Jurkat, Clone E6-1 (cell line): ENCODE results near the gene ZNF598.
"Not testable (repeated sequence)": the region's sequence is repeated elsewhere in the genome, so short reads cannot be mapped to it uniquely, and the experiment has no call there.

Experiments
- DNase-seq: peaks from one replicate; pipeline ENCODE4 v3.0.0-alpha.2; 2011; ENCODE audit warnings: low read depth, low spot score
- H3K4me3 ChIP-seq: 2 replicates; pipeline ENCODE4 v1.5.1; 2011; ENCODE audit warnings: mild to moderate bottlenecking, low read length, control low read depth, moderate library complexity

Gene ZNF598

DNA sequence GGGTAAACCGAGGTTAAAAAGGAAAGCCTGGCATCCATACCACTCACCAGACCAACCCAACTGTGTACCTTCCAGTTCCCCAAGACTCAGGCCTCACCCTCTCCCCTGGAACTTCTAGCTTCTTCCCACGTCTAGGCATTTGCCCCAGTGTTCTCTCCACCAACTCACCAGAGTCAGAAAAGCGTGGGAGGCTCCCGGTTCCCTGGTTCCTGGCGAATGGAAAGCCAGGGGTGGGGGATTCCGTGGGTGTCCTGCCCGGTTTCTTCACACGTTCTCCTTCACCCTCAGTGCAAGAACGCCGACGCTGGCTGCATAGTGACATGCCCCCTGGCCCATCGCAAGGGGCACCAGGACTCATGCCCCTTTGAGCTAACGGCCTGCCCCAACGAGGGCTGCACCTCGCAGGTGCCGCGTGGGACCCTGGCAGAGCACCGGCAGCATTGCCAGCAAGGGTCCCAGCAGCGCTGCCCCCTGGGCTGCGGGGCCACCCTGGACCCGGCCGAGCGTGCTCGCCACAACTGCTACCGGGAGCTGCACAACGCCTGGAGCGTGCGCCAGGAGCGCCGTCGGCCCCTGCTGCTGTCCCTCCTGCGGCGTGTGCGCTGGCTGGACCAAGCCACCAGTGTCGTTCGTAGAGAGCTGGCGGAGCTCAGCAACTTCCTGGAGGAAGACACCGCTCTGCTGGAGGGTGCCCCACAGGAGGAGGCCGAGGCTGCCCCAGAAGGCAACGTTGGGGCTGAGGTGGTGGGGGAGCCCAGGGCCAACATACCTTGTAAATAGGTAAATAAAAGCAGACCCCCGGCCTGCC lies 41.3 kb downstream of the ZNF598 start:
- no peak overlapping the region for H3K4me3 ChIP-seq
- no peak for DNase-seq

DNA sequence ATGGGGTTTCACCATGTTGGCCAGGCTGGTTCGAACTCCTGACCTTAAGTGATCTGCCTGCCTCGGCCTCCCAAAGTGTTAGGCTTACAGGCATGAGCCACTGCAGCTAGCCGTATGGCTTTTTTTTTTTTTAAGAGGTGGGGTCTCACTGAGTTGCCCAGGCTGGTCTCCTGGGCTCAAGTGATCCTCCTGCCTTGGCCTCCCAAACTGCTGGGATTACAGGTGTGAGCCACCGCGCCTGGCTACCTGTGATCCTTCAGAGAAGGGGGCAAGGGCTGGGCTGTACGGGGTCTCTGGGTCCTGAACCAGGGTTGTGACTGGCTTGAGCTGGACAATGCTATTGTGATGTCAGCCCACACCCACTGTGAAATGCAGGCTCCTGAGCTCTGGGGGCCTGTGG lies 43.2 kb downstream of the ZNF598 start, which contains the start of gene RNF151:
RNF151 (plus strand) TSS at position 397 of the 400 bp plus-strand sequence. CDS start 26 bp downstream, outside the sequence.
- H3K4me3 ChIP-seq = peak within 1 kb of the TSS; percentile 79
- no peak for DNase-seq

DNA sequence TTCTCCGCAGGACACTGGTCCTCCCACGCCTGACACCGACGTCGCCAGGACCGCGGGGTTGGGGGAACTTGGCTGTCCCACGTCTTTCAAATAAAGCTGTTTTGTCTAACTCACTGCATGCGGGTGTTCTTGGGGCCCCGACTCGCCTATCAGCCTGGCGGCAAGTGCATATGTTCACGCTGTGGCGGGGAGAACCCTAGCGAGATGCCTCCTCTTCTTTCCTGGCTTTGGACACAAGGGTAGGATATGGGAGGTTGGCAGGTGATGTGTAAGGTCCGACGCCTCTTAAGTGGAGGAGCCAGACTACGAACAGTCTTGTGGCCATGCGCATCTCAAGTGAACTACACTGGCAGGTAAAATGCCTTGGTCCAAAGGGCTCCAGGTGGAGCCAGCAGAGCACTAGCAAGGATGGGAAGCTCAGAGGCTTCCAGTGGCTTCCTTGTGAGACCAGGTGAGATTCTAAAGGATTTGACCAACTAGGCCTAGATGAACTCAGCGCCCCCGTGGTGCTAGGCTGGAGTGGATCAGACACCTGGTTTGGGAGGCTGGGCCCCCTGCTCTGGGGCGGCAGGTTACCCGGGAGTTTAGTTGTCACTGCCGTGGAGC lies 44.1 kb downstream of the ZNF598 start:
- H3K4me3 ChIP-seq = peak overlapping the region; percentile 79
- DNase-seq = no peak

DNA sequence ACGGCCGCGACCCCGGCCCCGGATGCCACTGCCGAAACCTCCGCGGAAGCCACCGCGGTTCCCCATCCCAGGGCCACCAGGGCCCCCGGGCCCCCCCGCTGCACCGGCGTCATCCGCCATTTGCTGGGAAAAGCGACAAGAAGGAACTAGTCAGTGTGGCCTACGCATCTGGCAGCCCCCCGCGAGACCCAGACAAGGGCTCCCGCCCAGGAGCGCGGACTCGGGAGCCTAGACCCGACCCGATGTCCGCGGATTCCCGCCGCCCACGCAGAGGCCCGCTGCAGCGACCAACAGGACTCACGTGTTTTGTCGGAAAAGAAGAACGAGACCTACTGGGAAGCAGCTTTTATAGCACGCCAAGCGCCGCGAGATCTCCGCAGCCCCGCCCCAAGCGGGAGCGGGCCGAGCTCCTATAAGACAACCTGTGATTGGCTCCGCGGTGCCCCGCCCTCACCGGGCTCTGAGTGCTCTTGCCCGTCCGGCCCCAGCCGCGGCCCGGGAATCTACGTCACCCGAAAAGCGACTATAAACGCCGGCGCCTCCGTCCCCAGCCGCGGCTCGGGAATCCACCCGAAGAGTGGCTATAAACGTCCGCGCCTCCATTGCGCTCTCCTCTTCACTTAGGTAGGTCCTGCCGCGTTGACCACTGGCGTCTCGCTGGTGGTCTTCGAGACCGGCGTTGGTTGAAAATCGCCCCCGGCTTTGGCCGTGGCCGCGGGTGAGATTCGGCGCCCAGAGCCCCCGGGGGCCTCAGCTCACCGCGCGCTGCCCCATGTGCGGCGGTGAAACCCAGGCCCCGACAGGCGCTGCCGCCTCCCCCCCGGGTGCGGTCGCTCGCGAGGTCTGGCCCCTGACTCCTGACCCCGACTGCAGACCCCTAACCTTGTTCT lies 44.9 kb downstream of the ZNF598 start, which contains the start of gene RPS2:
RPS2 (minus strand) TSS at position 321 of the 890 bp plus-strand sequence; CDS start at position 120, 201 bp downstream.
- peak within 1 kb of the TSS; percentile 79 for H3K4me3 ChIP-seq
- DNase-seq = peak; percentile 97

DNA sequence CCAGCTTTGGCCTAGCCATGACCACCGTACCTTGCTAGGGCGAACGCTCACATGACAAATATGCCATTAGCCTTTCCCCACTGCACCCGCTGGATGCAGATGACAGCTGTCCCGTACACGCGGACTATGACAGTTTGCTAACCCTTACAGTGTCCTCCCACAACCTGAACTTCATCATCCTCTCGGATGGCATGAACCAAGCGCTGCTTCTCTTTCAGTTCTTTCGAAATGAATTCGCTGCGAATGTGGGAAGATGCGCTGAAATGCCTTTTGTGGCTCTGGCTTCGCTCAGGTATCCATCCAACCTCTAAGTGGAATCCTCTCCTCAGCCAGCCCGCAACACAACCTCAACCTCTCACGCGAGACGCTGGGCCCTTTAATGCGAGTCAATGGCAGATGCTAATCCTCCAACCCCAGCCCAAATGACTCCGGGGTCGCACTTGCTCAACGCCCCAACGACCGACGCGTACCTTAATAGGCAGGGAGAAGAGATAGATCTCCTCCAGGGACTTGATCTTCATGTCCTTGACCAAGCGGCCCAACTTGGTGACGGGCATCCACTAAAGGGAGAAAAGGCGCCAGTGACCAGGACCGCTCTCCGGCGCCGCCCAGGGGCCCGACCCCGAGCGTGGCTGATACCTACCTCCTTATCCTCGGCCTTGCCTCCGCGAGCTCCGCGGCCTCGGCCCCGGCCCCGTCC lies 45.7 kb downstream of the ZNF598 start:
- H3K4me3 ChIP-seq = peak overlapping the region; percentile 79
- DNase-seq = no peak

DNA sequence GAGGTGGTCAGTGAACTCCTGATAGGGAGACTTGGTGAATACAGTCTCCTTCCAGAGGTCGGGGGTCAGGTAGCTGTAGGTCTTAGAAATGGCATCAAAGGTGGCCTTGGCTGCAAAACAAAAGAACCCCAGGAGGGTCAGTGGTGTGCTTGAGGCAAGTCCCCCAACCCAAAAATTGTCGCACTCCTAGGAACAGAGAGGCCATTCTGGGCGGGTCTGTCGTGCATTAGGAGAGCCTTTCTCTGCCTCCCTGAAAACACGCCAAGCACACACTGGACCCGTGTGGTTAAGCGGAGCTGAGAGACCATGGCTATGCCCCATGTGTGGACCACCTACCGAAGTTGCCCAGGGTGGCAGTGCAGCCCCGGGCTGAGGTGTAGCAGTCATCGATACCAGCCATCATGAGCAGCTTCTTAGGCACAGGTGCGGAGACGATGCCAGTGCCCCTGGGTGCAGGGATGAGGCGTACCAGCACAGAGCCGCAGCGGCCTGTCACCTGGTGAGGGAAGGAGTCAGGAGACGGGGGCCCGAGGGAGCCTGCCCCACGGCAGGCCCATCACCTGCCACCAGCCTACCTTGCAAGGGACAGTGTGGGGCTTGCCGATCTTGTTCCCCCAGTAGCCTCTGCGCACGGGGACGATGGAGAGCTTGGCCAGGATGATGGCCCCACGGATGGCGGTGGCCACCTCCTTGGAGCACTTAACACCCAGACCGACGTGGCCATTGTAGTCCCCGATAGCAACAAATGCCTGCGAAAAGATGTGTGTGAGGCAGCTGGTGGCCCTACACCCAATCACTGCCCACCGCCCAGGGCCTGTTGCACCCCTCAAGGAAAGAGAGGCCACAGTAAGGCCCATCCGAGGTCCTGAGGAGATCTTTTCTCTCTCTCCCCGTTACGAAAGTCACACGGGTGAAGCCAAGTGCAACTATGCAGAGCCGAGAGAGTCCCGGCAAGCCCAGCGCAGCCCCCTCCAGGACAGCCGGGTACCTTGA lies 47.2 kb downstream of the ZNF598 start:
- H3K4me3 ChIP-seq = peak overlapping the region; percentile 79
- not testable (repeated sequence) for DNase-seq

DNA sequence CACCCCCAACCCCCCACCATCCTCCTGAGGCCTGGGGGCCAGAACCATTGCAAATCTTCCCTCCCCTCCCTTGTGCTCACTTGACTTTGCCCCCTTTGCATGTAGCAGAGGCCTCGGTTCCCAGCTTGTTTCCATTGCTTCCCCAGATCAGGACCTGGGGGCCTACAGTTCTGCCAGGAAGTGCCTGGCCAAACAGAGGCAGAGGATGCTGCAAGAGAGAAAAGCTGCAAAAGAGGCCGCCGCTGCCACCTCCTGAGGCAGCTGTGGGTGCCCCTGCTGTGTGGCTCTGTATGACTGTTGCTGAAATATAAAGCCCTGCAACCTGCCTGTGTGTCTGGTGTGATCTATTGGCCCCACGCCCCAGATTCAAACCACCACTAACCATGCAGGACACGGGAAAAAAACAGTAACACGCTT lies 48.0 kb downstream of the ZNF598 start:
- peak; percentile 41 for DNase-seq
- 0 out of 2 replicates have a peak overlapping the region, but pooled peaks have one; percentile 3 for H3K4me3 ChIP-seq

DNA sequence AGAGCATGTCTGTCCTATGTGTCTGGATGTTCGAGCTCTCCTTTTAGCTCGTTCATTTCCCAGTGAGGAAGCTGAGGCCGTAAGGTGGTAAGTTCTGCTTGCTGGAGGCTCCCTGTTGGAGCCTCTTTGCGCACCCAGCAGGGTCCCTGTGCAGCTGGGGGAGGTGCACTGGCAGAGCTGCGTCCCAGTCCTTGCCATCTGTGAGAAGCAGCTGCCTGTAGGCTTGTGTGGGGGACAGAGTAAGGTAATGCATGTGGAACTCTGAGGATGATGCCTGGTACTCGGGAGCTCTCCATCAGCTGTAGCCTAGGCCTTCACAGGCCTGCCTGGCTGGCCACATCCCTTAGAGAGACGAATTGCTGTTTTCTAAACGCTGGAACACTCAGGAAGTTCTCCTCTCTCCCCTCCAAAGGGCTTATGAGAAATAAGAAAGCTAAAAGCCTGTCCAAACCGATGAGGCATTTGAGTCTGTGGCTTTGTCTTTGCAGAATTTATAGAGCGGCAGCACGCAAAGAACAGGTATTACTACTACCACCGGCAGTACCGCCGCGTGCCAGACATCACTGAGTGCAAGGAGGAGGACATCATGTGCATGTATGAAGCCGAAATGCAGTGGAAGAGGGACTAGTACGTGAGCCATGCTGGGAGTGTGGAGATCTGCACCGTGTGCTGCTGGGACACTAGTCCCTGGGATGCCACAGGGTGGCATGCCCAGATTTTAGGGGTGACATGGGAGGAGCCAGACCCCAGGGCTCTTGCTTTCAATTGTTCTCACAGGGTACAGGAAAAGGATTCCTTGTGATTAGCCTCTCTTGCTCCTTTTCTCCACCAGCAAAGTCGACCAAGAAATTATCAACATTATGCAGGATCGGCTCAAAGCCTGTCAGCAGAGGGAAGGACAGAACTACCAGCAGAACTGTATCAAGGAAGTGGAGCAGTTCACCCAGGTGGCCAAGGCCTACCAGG lies 48.7 kb downstream of the ZNF598 start:
- peak overlapping the region; percentile 81 for H3K4me3 ChIP-seq
- DNase-seq = peak; percentile 68

DNA sequence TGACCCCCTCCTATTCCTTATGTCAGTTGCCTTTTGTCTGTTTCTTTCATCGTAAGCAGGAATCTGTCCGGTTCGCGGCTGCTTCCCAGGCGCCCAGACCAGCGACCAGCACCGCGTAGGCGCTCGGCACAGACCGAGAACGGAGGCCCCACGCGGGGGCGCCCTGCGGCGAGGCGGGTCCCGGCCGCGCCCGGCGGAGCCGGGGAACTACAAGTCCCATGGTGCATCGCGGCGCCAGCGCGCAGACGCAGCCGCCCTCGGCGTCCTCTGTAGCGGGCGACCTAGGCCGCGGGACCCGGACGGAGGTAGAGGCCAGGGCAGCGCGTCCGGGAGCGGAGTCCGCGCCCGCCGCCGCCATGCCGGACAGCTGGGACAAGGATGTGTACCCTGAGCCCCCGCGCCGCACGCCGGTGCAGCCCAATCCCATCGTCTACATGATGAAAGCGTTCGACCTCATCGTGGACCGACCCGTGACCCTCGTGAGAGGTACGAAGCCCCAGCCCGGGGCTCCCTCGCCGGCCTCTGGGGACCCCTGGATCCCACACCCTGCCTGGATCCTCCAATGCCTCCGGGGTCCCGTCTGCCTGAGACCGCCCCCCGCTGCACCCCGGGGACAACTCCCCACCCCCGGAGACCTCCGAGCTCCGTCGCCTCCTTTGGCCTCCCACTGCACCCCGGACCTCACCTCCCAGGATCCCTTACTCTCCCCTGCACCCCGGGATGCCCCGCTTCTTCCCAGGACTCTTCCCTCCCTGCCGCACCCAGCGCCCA lies 50.2 kb downstream of the ZNF598 start, which contains the start of gene NDUFB10:
NDUFB10 (plus strand) TSS at position 270 of the 771 bp plus-strand sequence; CDS start at position 357, 87 bp downstream.
- H3K4me3 ChIP-seq = peak within 1 kb of the TSS; percentile 81
- peak; percentile 83 for DNase-seq

DNA sequence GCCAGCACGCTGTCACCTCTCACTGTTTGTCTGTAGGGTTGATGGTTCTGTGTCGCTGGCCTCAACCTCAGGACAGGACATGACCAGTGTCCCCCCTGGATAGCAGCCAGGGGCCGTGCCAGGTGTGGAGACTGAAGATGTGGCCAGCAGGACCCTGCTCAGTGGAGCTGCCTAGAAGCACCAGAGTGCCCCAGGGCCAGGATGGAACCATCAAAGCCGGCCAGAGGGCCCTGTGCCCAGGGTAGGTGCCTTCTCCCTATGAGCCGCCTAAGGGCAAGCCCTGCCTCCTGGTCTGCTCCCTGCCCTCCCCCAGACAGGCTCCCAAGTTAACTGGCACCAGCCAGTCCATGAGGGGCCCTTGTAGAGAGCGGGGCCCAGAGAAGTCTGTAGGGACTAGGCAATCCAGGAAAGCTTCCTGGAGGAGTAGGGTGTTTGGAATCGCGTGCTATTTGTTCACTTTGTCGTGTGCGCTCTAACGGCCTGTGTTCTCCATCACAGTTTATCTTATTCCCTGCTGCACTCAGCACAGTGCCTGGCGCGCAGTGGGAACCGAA lies 50.8 kb downstream of the ZNF598 start:
- peak overlapping the region; percentile 20 for H3K4me3 ChIP-seq

DNA sequence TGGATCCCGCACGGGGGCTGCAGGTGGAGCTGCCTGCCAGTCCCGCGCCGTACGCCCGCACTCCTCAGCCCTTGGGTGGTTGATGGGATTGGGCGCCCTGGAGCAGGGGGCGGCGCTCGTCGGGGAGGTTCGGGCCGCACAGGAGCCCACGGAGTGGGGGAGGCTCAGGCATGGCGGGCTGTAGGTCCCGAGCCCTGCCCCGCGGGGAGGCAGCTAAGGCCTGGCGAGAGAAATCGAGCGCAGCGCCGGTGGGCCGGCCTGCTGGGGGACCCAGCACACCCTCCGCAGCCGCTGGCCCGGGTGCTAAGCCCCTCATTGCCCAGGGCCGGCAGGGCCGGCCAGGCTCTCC lies 51.5 kb downstream of the ZNF598 start:
- not testable (repeated sequence) for H3K4me3 ChIP-seq, DNase-seq

More for the DNA sequence above, 50.8 kb downstream of the ZNF598 start:
- DNase-seq = no peak

DNA sequence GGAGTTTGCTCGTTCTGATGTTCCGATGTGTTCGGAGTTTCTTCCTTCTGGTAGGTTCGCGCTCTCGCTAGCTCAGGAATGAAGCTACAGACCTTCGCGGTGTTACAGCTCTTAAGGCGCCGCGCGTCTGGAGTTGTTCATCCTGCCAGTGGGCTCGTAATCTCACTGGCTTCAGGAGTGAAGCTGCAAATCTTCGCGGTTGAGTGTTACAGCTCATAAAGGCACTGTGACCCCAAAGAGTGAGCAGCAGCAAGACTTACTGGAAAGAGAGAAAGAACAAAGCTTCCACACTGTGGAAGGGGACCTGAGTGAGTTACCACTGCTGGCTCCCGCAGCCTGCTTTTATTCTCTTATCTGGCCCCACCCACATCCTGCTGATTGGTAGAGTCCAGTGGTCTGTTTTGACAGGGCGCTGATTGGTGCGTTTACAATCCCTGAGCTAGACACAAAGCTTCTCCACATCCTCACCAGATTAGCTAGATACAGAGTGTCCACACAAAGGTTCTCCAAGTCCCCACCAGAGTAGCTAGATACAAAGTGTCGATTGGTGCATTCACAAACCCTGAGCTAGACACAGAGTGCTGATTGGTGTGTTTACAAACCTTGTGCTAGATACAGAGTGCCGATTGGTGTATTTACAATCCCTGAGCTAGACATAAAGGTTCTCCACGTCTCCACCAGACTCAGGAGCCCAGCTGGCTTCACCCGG lies 52.0 kb downstream of the ZNF598 start:
- DNase-seq, H3K4me3 ChIP-seq: not testable (repeated sequence)

DNA sequence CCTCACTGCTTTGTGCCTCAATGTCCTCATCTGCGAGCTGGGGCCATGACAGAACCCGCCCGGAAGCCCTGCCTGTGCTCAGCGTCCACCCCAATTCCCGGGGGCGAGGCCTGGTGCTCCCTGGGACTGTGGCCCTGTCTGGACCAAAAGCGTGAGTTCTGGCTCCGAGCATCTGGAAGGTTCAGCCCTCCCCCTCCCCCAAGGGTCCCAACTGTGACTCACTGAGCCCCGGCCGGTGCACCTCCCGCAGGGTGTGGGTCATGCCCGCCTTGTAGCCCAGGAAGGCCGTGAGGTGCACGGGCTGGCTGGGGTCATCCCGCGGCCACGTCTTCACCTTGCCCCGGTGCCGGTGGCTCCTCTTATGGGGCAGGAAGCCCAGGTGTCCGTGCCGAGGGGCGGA lies 55.9 kb downstream of the ZNF598 start:
- H3K4me3 ChIP-seq = no peak overlapping the region

DNA sequence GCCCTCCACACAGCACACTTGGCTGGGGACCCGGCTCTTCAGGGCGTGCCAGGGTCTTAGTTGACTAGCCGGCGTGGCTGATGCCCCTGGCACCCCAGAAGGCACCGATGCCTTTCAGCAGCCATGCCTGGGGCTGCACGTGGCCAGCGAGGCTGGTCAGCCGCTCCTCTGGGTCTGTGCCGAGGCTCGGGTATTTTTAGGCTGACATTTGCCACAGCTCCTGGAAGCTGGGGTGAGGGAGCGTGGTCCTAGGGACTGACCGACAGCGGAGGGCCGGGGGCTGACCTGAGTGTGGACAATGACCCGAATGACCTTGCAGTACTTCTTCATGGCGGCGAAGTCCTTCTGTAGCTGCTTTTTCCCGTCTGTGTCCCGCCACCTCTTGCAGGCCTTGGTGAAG lies 59.1 kb downstream of the ZNF598 start:
- DNase-seq = no peak
- H3K4me3 ChIP-seq = no peak overlapping the region

More for the DNA sequence above, 55.9 kb downstream of the ZNF598 start:
- no peak for DNase-seq

DNA sequence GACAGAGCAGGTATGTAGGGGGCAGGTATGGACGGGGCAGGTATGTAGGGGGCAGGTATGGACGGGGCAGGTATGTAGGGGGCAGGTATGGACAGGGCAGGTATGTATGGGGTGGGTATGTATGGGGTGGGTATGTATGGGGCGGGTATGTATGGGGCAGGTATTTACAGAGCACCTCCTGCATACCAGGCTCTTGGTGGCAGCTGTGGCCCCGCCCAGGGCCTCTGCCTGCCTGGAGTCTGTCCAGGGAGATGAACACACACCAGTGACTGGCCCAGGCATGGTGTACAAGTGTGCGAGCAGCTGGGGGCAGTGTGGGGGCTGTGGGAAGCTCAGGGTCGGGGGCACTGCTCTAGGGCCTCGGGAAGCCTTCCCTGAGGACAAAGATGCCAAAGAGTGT lies 59.6 kb downstream of the ZNF598 start:
- DNase-seq = no peak
- H3K4me3 ChIP-seq = no peak overlapping the region
